NCI-H1092 treated with DMSO at 0.1 percent for 48 hours (cell line): ENCODE results near the gene ADRM1.
A peak's percentile ranks its signal among the peaks of the same experiment; 100 is the strongest.

Experiments used
- DNase-seq: peaks from one replicate; lab custom pipeline; 2025; lab: John Stamatoyannopoulos, UW

The ADRM1 gene

DNA sequence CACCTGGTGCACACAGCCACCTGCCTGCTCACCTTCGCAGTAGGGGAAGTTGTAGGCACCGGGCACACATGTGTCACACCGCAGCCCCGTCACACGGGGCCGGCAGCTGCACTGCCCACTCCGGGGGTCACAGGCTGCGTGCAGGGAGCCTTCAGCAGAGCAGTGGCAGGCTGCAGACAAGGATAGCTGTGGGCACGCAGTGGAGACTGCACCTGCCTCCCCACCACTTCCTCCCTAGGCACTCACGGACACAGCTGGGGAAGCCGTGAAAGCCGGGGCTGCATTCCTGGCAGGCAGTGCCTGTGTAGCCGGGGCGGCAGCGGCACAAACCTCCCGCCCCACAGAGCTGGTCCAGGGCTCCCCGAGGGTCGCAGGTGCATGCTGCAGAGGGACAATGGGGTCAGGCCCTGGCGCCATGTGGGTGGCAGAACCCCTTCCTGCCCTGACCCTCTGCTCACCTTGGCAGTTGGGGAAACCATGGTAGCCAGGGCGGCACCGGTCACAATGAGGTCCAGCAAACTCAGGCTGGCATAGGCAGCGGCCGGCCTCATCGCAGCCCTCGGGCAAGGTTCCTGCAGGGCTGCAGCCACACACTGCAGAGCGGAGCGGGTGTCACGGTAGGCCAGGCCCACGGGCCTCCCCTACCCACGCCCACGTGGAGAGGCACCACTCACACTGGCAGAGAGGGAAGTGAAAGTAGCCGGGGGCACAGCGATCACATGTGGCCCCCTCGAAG, 34.9 kb downstream of the ADRM1 start:
- DNase-seq, result no peak

DNA sequence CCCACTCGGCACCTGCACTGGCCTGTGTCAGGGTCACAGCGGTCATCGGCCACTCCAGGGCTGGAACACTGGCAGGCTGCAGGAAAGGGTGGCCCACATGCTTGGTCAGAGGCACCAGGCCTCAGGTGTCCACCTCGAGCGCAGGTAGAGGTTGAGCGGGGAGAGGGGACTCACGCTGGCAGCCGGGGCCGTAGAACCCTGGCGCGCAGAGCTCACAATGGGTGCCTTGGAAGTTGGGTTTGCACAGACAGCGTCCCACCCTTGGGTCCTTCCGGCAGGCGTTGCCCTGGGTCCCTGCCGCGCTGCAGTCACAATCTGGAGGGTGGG, 35.5 kb downstream of the ADRM1 start:
- DNase-seq, result no peak

DNA sequence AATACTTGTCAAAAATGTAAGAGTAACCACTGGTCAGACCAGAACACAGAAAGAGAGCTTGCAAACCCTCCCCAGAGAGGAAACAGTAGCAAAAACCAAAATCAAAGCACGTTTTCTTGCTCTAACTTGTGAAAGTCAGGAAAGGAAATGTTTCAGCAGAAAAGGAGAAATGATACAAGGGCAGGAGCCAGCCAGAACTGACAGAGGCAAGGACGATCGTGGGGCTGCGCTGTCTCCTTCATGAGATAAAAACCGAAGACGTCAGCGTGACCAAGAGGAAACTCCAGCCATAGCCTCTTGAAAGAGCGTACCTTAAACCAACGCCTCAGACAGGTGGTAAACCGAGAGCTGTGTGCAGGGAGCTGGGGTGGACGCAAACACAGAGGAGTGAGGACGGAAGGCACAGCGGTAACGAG, 36.9 kb downstream of the ADRM1 start:
- no peak for DNase-seq

DNA sequence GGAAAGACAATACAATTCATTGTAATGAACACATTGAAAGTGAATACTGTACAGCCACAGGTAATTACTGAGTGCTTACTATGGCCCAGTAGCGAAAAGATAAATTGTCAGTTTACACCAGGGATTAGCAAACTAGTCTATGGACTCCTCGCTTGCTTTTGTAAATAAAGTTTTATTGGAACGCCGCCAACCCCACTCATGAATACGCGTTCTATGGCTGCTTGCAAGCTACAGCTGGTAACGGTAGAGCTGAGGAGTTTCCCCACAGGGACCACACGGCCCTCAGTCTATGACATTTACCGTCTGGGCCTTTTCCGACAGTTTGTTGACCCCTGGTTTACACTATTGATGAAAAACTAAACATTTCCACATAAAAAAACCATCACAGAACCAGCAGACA, 40.1 kb downstream of the ADRM1 start:
- no peak for DNase-seq

DNA sequence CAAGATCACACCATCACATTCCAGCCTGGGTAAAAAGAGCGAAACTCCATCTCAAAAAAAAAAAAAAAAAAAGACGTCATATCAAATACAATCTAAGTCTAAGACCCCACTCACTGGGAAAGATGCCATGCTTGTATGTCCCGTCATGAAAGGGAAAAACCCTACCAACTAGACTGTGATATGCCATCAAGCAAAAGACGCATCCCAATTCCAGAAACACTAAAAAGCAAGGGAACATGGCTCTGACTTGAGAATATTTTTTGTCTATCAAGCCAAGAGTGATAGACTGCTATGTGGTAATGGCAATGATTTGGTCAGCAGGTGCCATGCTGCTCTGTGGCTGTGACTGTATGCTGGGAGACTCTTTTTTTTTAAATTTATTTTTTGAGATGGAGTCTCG, 41.3 kb downstream of the ADRM1 start:
- DNase-seq, result no peak

DNA sequence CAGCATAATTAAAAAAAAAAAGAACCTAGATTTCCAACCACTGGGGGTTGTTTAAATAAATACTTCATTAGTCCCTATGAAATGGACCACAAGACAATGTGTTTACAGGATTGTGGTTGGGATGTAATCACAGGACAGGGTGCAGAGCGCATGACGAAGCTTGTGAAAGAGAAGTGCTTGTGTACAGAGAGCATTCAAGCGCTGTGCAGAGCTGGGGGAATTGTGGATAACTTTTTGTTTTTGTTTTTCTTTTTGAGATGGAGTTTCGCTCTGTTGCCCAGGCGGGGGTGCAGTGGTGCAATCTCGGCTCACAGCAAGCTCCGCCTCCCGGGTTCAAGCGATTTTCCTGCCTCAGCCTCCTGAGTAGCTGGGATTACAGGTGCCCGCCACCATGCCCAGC, 42.0 kb downstream of the ADRM1 start:
- DNase-seq, result no peak

DNA sequence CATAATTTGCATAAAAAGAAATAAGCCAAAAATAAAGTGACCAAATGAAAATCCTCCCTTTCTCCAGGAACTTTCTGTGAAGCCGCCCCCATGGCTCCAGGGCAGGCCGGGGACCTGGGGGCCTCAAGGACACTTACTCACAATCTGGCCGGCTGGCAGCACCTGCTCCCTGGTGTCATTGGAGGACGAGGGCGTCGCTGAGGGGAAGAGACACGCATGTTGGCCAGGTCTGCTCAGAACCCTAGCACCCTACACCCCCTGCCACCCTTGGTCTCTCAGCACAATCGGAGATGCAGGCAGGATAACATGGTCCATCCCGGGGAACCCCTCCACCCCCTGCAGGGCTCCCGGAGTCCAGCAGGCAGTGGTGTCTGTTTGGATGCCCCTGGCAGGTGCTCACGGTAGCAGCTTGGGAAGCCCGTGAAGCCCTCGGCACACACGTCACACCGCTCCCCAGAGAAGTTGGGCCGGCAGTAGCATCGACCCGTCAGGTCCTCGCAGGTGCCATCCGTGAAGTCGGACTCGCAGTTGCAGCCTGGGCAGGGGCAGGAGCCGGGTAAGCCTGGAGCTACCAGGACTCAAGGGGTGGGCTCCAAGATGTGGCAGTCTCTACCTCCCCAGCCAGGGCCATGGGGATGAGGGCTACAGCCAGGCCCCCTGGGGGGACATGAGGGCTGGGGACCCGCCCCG, 43.0 kb downstream of the ADRM1 start:
- DNase-seq, result no peak

DNA sequence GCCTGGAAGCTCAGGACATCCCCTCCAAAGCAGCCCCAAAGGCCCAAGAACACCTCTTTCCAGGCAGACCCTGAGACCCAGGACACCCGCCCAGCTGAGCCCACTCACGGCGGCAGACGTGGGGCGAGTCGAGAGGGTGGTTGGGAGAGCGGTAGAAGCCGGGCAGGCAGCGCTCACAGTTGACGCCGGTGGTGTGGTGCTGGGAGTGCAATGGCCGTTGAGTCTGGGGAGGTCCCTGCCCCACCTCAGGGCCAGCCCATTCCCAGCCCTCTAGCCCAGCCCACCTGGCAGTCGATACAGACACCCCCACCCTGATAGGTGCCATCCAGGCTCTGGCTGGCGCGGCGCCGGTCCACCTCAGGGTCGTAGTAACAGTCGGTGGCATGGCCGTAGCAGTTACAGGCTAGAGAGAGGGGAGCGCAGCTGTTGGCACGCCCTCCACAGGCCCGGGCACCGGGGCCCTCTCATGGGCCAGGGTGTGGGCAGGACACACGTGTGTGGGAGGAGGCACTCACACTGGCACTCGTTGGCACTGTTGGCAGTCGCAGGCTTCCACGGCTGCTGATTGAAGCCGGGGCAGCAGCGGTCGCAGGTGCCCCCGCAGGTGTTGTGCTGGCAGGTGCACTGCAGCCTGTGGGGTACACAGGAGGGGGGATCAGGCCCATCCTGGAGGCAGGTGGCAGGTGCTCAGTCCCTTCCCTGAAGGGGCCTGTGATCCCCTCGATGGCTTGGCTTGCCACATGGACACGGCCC, 43.8 kb downstream of the ADRM1 start:
- no peak for DNase-seq

DNA sequence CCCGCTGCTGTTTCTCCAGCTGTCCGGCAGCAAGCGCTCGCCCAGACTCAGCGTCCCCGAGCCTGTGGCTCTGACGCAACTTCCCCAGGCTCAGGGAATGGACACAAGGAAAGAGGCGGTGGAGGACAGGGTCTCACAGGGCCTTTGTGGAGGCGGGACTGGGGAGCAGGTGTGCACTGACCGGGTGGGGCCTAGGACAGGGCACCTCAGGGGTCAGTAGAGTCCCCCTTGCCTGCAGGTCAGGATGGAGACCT, 44.3 kb downstream of the ADRM1 start:
- DNase-seq, result no peak

DNA sequence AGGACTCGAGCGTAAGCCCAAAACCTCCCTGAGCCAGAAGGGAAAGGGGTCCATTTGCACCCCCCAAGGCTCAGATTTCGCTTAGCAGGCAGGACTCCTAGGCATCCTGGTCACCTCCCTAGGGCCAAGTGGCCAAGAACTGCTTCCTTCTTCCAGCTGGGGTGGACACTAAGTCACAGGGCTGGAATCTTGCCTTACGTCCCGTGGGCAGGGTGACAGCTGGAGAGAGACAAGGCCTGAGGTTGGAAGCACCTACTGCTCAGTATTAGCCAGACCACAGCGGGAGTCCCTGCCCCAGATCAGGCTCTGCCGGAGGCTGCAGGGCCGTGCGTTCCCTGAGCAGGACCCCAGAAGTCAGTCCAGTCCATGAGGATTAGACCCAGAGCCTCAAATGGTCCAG, 44.6 kb downstream of the ADRM1 start:
- DNase-seq, result no peak

DNA sequence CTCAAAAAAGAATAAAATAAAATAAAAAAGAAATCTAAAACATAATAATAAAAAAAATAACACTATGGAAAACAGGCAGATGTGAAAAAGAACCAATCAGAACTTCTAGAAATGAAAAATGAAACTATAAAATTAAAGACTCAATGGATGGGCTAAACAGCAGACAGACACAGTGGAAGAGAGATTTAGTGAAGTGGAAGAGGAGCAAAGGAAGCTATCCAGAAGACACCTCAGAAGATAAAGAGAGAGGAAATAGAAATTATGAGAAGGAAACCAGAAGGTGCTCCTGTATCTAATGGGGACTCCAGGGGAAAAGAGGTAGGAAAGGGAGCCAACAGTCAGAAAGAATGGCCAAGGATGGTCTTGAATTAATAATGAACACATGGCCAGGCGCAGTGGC, 45.8 kb downstream of the ADRM1 start:
- no peak for DNase-seq

DNA sequence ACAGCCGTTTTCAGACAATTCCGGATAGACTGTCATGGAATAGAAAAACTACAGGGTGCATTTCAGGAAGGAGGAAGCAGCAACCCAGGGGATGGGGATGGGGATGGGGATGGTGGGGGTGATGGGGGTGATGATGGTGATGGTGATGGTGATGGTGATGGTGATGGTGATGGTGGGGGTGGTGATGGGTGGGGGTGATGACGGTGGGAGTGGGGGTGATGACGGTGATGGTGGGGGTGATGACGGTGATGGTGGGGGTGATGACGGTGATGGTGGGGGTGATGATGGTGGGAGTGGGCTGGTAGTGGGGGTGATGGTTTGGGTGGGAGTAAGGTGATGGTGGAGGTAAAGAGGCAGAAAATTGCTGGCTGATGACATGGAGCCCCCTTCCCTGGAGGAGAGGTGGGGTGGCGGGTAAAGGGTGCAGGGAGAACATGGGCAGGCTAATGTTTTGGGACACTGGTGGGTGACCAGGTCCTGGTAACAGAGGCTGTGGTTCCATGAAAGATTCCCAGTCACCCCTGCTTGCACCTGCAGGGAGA, 46.8 kb downstream of the ADRM1 start:
- no peak for DNase-seq

DNA sequence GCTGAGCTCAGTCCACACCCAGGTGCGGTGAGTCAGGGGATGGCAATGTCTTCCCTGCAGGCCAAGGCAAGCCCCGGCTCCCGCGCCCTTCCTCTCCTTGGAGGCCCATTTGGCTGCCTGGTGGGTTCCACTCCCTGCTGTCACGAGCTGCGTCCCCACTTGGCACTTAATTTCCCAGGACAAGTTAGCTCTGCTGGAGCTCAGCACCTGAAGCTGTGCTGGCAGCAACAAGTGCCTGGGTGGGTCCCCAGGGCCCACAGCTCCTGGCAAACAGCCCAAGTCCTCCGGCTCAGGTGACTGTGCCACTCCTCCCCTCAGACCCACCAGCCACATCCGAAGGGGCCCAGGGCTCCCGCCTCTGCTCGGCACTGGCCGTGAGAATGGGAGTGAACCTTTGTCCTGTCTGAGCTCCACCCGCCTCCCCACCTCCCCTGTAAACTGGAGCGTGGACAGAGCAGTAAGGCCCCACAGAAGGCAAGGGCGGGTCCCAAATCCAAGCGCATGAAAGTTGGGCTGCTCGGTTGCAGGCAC, 47.4 kb downstream of the ADRM1 start:
- DNase-seq, result peak; percentile 25

DNA sequence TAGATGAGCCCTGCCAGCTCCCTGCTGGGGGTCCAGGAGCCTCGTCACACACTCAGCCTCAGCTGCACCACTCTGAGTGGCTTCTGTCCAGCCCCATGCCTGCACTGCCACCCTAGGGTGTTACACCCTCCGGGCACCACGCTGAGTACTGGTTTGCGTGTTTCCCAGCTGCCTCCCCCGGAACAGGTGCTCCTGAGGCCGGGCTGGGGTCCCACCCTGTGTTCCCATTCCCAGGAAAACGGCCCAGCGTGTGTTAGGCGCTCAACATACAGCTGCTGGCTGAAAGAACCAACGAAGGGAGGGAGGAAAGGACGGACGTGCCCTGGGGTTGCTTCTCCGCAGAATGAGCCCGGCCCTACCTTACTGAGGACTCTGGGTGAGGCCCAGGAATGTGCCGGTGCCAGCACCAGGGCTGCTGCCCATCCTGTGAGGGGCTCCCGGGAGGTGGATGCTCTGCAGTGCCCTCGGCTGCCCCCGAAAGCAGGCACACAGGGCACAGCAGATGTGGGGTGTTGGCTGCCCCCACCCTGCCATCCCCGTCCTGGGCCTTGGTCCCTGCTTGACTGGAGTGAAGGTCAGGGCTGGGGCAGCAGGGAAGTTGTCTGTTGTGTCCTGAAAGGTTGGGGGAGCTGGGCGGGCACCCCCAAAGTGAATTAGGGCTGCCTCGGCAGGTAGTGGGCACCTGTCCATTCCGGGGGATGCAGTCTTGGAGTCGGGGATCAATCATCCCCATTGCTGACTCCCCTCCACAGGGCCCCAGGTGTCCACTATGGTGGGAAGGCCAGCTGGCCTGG, 48.0 kb downstream of the ADRM1 start:
- DNase-seq, result no peak

DNA sequence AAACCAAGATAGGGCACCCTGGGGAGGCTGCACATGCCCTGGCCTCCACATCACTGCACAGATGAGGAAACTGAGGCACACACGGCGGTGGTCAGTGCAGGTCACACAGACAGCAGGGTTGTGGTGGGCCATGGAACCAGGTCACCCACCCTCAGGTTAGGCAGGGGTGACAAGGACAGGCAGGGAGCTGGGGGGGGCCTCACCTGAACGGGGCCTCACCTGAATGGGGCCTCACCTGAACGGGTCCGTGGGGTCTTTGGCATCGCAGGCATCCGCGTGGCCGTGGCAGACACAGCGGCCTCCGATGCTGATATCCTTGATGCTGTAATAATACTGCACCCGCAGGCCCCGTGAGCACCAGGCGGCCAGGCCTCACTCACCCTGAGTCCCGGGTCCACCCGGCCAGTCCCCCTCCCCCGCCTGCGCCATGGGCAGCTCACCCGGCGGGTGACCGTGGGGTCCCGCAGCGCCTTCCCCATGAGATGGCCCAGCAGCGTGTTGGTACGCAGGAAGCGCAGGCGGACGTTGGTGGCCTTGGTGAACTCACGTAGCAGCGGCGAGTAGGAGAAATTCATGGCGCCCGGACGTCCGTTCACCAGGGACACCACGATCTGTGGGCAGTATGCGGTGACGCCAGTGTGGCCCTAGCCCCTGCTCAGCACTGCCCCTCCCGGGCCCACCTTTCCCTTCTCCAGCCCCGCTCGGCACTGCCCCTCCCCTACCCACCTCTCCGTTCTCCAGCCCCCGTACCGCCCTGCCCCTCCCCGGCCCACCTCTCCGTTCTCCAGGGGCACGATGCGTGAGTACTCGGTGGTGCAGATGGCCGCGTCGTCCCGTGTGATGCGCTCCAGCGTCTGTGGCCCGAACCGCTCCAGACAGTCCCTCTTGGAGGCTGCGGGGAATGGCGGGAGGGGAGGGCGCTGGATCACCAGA, 48.9 kb downstream of the ADRM1 start:
- DNase-seq, result no peak

DNA sequence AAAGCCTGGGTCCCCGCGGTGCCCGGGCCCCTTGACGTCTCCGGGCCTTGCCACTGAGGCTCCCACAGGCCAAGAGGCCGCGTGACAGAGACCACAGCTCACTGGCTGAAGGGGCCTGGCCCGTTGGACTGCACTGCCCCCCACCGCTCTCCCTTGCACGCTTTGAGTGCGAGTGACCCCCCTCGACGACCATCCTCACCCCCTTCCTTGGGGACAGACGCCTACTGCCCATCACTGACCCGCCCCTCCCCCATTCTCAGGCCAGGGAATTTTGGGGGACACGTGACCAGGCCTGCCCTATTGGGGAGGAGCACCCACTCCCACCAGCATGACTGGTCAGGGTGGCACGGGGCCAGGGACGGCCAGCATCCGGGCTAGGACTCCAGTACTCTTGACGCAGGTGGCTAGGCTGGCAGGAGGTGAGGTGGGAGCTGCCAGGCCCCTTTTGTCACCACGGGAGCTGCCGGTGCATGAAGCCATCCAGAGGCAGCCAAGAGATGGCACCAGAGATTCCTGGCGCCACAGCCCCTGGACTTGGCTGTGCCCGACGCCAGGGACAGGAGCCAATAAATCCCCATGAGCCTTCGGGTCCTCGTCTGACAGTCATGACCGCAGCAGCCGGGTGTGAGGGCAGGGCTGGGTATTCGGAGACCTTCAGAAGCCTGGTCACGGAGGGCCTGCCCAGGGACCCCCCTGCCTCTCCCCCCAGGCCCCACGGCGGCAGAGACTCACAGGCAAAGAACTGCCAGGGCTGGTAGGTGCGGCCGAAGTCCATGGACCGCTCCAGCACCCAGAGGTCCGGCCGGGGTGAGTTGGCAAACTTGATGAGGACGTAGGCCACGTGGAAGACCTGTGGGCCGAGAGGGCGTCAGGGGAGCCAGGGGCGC, 49.8 kb downstream of the ADRM1 start:
- peak; percentile 80 for DNase-seq

DNA sequence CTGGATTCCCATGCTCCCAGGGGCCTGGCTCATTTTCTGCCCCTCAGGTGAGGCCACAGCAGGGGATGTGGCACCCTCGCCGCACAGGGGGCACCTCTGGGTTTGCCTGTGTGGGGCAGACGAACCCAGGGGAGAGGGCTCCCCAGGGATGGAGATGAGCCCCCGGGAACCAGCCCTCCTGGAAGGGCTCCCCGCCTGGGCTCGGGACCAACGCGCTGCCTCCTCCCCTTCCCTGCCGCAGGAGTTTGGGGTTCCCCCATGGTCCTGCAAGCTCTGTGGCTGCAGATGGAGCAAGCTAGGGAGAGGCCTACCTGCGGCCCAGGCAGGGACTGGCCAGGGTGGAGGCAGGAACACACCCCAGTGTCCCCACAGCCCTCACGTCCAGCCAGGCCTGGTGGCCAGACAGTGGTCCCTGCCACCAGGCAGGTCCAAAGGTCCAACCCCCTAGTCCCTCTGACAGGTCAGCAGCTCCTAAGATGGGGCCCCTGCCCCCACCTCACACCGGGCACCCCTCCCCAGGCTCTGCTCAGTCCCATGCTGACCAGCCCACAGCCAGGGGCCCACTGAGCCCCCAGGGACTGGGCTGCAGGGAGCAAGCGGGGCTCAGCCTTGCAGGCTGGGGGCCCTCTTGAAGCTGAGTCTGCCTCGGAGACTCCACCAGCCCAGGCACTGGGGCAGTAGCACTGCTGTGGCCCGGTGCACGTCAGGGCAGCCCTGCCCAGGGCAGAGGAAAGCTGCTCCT, 50.7 kb downstream of the ADRM1 start:
- no peak for DNase-seq

DNA sequence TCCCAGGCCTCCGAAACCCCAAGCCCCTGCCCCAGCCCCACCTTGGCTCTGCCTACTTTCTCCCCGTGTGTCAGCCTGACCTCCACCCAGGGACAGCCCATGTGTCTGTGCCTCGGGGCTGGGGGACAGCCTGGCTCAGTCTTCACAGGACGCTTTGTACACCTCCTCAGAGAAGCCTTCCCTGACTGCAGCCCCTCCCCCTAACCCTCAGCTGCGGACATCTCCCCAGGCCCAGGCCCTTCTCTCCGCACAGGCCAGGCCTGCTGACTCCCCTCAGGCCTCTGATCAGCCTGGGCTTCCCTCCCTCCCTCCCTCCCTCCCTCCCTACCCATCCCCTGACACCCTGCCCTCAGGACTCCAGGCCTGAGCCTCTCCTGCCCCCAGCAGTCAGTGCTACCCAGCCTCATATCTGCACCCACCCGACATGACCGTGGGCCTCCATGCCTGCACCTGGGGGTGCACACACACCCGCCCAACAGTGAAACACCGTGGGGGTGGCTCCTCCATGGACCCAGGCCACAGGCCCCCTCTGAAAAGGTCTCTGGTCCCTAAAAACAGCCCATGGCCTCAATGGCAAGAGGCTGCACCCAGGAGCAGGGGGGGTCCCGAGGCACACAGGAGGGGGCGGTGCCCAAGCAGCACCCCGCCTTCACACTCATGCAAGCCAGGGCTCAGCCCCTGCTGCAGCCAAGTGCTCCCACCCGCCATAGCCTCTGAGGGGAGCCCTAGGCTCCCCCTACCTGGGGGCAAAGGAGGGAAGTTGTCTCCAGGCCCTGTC, 51.4 kb downstream of the ADRM1 start:
- DNase-seq, result no peak
